Colonic mucosa (tissue), 4 donors: ENCODE data around the gene CEP95. TPM values are rescaled to one million over a fixed set of nuclear protein-coding genes. Genes with fewer than 3 reads are reported as not detected.

Experiments used
- DNase-seq: peaks from one replicate; pipeline ENCODE4 v3.0.0-alpha.2; 2020
- H3K27ac ChIP-seq: fragments of 200-600 bp; one replicate; pipeline ENCODE4 v1.8.0; 2021
- H3K27me3 ChIP-seq: fragments of 200-600 bp; one replicate; pipeline ENCODE4 v1.8.0; 2021
- H3K36me3 ChIP-seq: fragments of 200-600 bp; one replicate; pipeline ENCODE4 v1.8.0; 2021
- H3K4me1 ChIP-seq: fragments of 200-600 bp; one replicate; pipeline ENCODE4 v1.8.0; 2021; ENCODE audit warnings: mild to moderate bottlenecking
- H3K4me3 ChIP-seq: fragments of 200-600 bp; one replicate; pipeline ENCODE4 v1.8.0; 2021
- H3K9ac ChIP-seq, 2 donors: one replicate each; pipeline ENCODE4 v1.7.0; 2013; ENCODE audit warnings: control low read depth in 2 of 2, low read depth in 2 of 2, low read length in 2 of 2
- H3K9me3 ChIP-seq: fragments of 200-600 bp; one replicate; pipeline ENCODE4 v1.8.0; 2021
- CTCF ChIP-seq: fragments of 200-600 bp; IDR thresholded peaks from one replicate; pipeline ENCODE4 v1.8.0; 2022; ENCODE audit warnings: antibody characterized with exemption, mild to moderate bottlenecking
- intact Hi-C: fragments of 100-400 bp; cut with DNase I; formaldehyde crosslinking; loops from one replicate; pipeline ENCODE4 v1.14.1; 2022
- total RNA-seq, 2 donors: library from RNA; stranded (reverse); fragmentation: NEBNext Ultra II Directional in 1 of 2; extraction: Animal tissue kit (Norgen Biotek cat#: 25700) in 1 of 2; gene quantifications; one replicate each; pipeline ENCODE4 v1.2.1, GENCODE V29; 2021
- donor health status: healthy.
- donor health status: DM: no; HTN: no; CAD: no.
- donor health status: DM: no; HTN: no; CAD: no.

The CEP95 gene
- total RNA-seq, 2 donors from 2014 or later = 26.4 to 28.5 TPM

GRCh38 chr17:64505340-64506200 lies 1.2 kb upstream of the CEP95 start:
- Histone ChIP-seq H3K4me1 (peaks cover 8% of the 10 kb centered on the region), H3K36me3 (peaks cover 29% of the 10 kb centered on the region), H3K4me3 (peak overlapping the region; percentile 89), H3K9me3 (no peaks in the 10 kb centered on the region), H3K9ac (peak overlapping the region; percentile 98 to 99), H3K27me3 (no peaks in the 10 kb centered on the region), H3K27ac (peak overlapping the region; percentile 98)
- intact Hi-C loops = no loop called here
- no peak for TF ChIP-seq CTCF
- DNase-seq = peak; percentile 92

- peak; percentile 98 for DNase-seq
- peak within 1 kb of the TSS; percentile 98 to 99 for H3K9ac ChIP-seq
- peak within 1 kb of the TSS; percentile 89 for H3K4me3 ChIP-seq
- peak within 1 kb of the TSS; percentile 98 for H3K27ac ChIP-seq
- no peak for TF ChIP-seq CTCF
- intact Hi-C loops = no loop called here
- H3K36me3 ChIP-seq = peaks cover 23% of the 10 kb centered on the region
- H3K27me3 ChIP-seq = no peaks in the 10 kb centered on the region
- no peaks in the 10 kb centered on the region for H3K9me3 ChIP-seq
- H3K4me1 ChIP-seq = peaks cover 8% of the 10 kb centered on the region
Measured at GRCh38 chr17:64506201-64506575, 589 bp upstream of the CEP95 start, which contains the start of gene DDX5. Gene DDX5, minus strand, starts transcription at chr17:64506289. Its CDS starts 170 bp downstream, at chr17:64506119.

GRCh38 chr17:64507413-64507782 lies 621 bp downstream of the CEP95 start:
- no peaks in the 10 kb centered on the region for H3K9me3 ChIP-seq
- H3K4me3 ChIP-seq = peak overlapping the region; percentile 89
- H3K9ac ChIP-seq = peak overlapping the region; percentile 90 to 91
- no peaks in the 10 kb centered on the region for H3K27me3 ChIP-seq
- peak; percentile 44 for DNase-seq
- TF ChIP-seq CTCF = peak; percentile 24
- H3K36me3 ChIP-seq = peaks cover 13% of the 10 kb centered on the region
- H3K4me1 ChIP-seq = peaks cover 8% of the 10 kb centered on the region
- H3K27ac ChIP-seq = peak overlapping the region; percentile 98
- intact Hi-C loops = no loop called here

- H3K27ac ChIP-seq = no peak overlapping the region
- no peak overlapping the region for H3K4me3 ChIP-seq
- no peaks in the 10 kb centered on the region for H3K27me3 ChIP-seq
- TF ChIP-seq CTCF = no peak
- peaks cover under 1% of the 10 kb centered on the region for H3K36me3 ChIP-seq
- intact Hi-C loops = no loop called here
- peaks cover 5% of the 10 kb centered on the region for H3K4me1 ChIP-seq
- H3K9me3 ChIP-seq = no peaks in the 10 kb centered on the region
- H3K9ac ChIP-seq = no peak overlapping the region
- DNase-seq = no peak
Measured at GRCh38 chr17:64508683-64509082, 1.9 kb downstream of the CEP95 start.

GRCh38 chr17:64509179-64509578 lies 2.4 kb downstream of the CEP95 start:
- no peak overlapping the region for H3K9ac ChIP-seq
- H3K36me3 ChIP-seq = no peaks in the 10 kb centered on the region
- no peak for TF ChIP-seq CTCF
- H3K9me3 ChIP-seq = no peaks in the 10 kb centered on the region
- no peak for DNase-seq
- no peak overlapping the region for H3K4me3 ChIP-seq
- intact Hi-C loops = no loop called here
- no peaks in the 10 kb centered on the region for H3K27me3 ChIP-seq
- H3K4me1 ChIP-seq = no peaks in the 10 kb centered on the region
- no peak overlapping the region for H3K27ac ChIP-seq
